ENCODE measurements around the gene SYNDIG1. TPM values are rescaled to one million over a fixed set of nuclear protein-coding genes. Genes with fewer than 3 reads are reported as not detected.

SYNDIG1 gene
- total and polyA plus RNA-seq, 9 of the 15 experiments (the other 6 are each of a cell fraction or from before 2014, with no cell fraction given): not detected

DNA sequence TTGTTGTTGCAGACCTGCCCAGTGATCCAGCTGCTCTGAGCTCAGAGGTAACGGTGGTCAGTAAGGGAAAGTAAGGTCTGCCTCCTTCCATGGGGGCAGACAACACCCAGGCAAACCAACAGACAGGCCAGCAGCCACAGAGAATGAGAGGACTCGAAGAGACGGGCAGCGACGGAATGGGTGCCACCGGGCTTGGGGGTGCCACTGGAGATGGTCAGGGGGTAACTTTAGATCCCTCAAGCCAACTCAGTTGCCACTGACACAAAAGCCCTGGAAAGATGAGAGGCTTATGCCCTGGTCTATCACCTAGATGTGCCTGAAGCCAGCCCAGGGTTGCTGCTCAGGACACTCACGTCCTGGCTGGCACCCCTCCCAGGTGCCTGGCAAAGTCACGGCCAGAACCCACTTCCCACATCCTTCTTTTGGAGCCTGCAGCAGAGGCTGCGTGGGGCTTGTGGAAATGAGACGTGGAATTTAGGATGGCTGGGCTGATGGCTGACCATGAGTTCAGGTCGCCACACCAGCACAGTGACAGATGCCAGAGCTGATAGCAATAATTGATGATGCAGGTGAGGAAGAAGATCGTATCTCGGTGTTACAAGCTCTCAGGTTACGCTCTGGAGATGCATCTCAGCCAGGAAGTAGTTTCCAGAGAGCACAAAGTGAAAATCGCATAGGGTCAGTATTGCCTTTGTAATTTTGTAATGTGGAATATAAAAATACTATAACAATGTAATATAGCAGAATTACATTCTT lies 209.1 kb downstream of the SYNDIG1 start:
- H3K9me1 ChIP-seq (ENCODE audit: control insufficient read depth, insufficient read depth, low read length): no peaks in the 10 kb centered on the region
- ChIA-PET CTCF (ENCODE audit: low intra/inter-chr PET ratio) (no interaction called here), POLR2A (no interaction called here)
- H3K79me2 ChIP-seq (ENCODE audit: control insufficient read depth, insufficient read depth, low read length): no peaks in the 10 kb centered on the region
- no peaks in the 10 kb centered on the region for H3K9me3 ChIP-seq (replicated peaks; ENCODE audit: control insufficient read depth, insufficient read depth, low read depth, low read length)
- ATAC-seq (no peak), FAIRE-seq (no peak), DNase-seq (ENCODE audit: extremely low read depth in 1 of 4, low spot score in 3 of 4) (no peak)
- H3K4me2 ChIP-seq (ENCODE audit: insufficient read depth, low read length): no peak overlapping the region
- H3K27me3 ChIP-seq (ENCODE audit: control insufficient read depth in 2 of 2, insufficient read depth in 2 of 2, low read length in 2 of 2): peaks cover 0 to 7% of the 10 kb centered on the region in 2 experiments; a peak in 2 of 5 replicates
- H4K20me1 ChIP-seq (replicated peaks; ENCODE audit: control insufficient read depth, insufficient read depth, low read length): no peaks in the 10 kb centered on the region
- WGBS (ENCODE audit: insufficient coverage, low coverage, missing lambda C conversion rate): 3% methylated on average over 11 of the region's 15 CpGs
- H3K27ac ChIP-seq (ENCODE audit: extremely low read depth, low read depth, low read length): no peak overlapping the region
- H3K9ac ChIP-seq (ENCODE audit: insufficient read depth in 1 of 2, low read depth in 2 of 2, low read length in 2 of 2): no peak overlapping the region
- BruUV-seq (replicated peaks): no TSS peak
- no peaks in the 10 kb centered on the region for H3K36me3 ChIP-seq (ENCODE audit: control insufficient read depth, insufficient read depth, low read length)
- no peak overlapping the region for H3K4me3 ChIP-seq
- in situ Hi-C loops (cut with MboI) (no loop called here), intact Hi-C loops (cut with micrococcal nuclease) (no loop called here)
- H2AFZ ChIP-seq (ENCODE audit: low read depth, low read length): no peak overlapping the region
- no peaks in the 10 kb centered on the region; a peak in 1 of 5 replicates for H3K4me1 ChIP-seq (replicated peaks in 1 of 2; ENCODE audit: control insufficient read depth in 2 of 2, insufficient read depth in 2 of 2, low read length in 2 of 2)
- TF ChIP-seq DIDO1 (tag; IDR thresholded peaks at IDR 0.05; ENCODE audit: low read depth) (no peak), ZNF174 (CRISPR knock-in tag; IDR thresholded peaks at IDR 0.05) (no peak), ZKSCAN3 (CRISPR knock-in tag; IDR thresholded peaks at IDR 0.05) (no peak), SRSF3 (IDR thresholded peaks at IDR 0.05; ENCODE audit: insufficient read depth, low read length) (no peak), CEBPG (CRISPR knock-in tag; IDR thresholded peaks at IDR 0.05) (no peak), CEBPG (tag; conservative IDR thresholded peaks at IDR 0.05 in 1 of 2, IDR thresholded peaks at IDR 0.05 in 1 of 2) (no peak), RBM22 (IDR thresholded peaks at IDR 0.05; ENCODE audit: low read depth, low read length, poor library complexity, severe bottlenecking) (no peak), NCOA6 (IDR thresholded peaks at IDR 0.05) (no peak), TCF7 (IDR thresholded peaks at IDR 0.05; ENCODE audit: borderline replicate concordance) (no peak)
- TF ChIP-seq, protein P1, sequence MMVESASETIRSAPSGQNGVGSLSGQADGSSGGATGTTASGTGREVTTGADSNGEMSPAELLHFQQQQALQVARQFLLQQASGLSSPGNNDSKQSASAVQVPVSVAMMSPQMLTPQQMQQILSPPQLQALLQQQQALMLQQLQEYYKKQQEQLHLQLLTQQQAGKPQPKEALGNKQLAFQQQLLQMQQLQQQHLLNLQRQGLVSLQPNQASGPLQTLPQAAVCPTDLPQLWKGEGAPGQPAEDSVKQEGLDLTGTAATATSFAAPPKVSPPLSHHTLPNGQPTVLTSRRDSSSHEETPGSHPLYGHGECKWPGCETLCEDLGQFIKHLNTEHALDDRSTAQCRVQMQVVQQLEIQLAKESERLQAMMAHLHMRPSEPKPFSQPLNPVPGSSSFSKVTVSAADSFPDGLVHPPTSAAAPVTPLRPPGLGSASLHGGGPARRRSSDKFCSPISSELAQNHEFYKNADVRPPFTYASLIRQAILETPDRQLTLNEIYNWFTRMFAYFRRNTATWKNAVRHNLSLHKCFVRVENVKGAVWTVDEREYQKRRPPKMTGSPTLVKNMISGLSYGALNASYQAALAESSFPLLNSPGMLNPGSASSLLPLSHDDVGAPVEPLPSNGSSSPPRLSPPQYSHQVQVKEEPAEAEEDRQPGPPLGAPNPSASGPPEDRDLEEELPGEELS (CRISPR knock-in tag; IDR thresholded peaks at IDR 0.05; ENCODE audit: borderline replicate concordance): no peak
- TF ChIP-seq, protein P2, sequence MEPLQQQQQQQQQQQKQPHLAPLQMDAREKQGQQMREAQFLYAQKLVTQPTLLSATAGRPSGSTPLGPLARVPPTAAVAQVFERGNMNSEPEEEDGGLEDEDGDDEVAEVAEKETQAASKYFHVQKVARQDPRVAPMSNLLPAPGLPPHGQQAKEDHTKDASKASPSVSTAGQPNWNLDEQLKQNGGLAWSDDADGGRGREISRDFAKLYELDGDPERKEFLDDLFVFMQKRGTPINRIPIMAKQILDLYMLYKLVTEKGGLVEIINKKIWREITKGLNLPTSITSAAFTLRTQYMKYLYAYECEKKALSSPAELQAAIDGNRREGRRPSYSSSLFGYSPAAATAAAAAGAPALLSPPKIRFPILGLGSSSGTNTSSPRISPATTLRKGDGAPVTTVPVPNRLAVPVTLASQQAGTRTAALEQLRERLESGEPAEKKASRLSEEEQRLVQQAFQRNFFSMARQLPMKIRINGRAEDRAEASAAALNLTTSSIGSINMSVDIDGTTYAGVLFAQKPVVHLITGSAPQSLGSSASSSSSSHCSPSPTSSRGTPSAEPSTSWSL (CRISPR knock-in tag; IDR thresholded peaks at IDR 0.05; ENCODE audit: borderline replicate concordance): no peak
- TF ChIP-seq, protein P3, sequence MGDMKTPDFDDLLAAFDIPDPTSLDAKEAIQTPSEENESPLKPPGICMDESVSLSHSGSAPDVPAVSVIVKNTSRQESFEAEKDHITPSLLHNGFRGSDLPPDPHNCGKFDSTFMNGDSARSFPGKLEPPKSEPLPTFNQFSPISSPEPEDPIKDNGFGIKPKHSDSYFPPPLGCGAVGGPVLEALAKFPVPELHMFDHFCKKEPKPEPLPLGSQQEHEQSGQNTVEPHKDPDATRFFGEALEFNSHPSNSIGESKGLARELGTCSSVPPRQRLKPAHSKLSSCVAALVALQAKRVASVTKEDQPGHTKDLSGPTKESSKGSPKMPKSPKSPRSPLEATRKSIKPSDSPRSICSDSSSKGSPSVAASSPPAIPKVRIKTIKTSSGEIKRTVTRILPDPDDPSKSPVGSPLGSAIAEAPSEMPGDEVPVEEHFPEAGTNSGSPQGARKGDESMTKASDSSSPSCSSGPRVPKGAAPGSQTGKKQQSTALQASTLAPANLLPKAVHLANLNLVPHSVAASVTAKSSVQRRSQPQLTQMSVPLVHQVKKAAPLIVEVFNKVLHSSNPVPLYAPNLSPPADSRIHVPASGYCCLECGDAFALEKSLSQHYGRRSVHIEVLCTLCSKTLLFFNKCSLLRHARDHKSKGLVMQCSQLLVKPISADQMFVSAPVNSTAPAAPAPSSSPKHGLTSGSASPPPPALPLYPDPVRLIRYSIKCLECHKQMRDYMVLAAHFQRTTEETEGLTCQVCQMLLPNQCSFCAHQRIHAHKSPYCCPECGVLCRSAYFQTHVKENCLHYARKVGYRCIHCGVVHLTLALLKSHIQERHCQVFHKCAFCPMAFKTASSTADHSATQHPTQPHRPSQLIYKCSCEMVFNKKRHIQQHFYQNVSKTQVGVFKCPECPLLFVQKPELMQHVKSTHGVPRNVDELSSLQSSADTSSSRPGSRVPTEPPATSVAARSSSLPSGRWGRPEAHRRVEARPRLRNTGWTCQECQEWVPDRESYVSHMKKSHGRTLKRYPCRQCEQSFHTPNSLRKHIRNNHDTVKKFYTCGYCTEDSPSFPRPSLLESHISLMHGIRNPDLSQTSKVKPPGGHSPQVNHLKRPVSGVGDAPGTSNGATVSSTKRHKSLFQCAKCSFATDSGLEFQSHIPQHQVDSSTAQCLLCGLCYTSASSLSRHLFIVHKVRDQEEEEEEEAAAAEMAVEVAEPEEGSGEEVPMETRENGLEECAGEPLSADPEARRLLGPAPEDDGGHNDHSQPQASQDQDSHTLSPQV (IDR thresholded peaks at IDR 0.05): no peak
- TF ChIP-seq, protein P4, sequence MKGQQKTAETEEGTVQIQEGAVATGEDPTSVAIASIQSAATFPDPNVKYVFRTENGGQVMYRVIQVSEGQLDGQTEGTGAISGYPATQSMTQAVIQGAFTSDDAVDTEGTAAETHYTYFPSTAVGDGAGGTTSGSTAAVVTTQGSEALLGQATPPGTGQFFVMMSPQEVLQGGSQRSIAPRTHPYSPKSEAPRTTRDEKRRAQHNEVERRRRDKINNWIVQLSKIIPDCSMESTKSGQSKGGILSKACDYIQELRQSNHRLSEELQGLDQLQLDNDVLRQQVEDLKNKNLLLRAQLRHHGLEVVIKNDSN (CRISPR knock-in tag; IDR thresholded peaks at IDR 0.05): no peak
